B cell (primary cell): Measurements from ENCODE around the gene LTO1. TPM values are rescaled to one million over a fixed set of nuclear protein-coding genes. Genes with fewer than 3 reads are reported as not detected.

ENCODE experiments used
- ATAC-seq: fragments of 200-7000 bp; cut with Tn5 transposase; one replicate; pipeline ENCODE4 v1.10.0; 2021; ENCODE audit warnings: low read depth, mild to moderate bottlenecking, moderate number of reproducible peaks, moderate library complexity
- CTCF ChIA-PET: fragments of 350-600 bp; sonication (Branson Sonifier 250); formaldehyde crosslinking; loops from one replicate; lab custom pipeline; 2021; ENCODE audit warnings: antibody characterized with exemption, inconsistent platforms; lab: Charles Lee
- POLR2A ChIA-PET: fragments of 350-600 bp; sonication (Branson Sonifier 250); formaldehyde crosslinking; loops from one replicate; lab custom pipeline; 2021; ENCODE audit warnings: antibody characterized with exemption; lab: Charles Lee
- DNase-seq: peaks from one replicate; pipeline ENCODE4 v3.0.0; 2013
- H2AFZ ChIP-seq: 2 replicates; pipeline ENCODE4 v1.6.1; 2012; ENCODE audit warnings: mild to moderate bottlenecking, low read depth, low read length; ENCODE audit not compliant: insufficient read depth, poor library complexity, severe bottlenecking
- H3K27ac ChIP-seq, 2 donors: 1 replicate in 1 of 2; 2 replicates in 1 of 2; pipeline ENCODE4 v1.5.1; 2012 to 2013; ENCODE audit warnings: low read length in 2 of 2, mild to moderate bottlenecking in 2 of 2, moderate library complexity in 1 of 2
- H3K27me3 ChIP-seq, 4 experiments: fragments of 200-600 bp in 1 of 4; sonication (generic) in 1 of 4; replicated peaks in 1 of 4; 1 replicate in 2 of 4; 2 replicates in 2 of 4; pipeline versions ENCODE4 v1.6.1 to v1.7.0; 2013 to 2016; ENCODE audit warnings: low read length in 3 of 4, mild to moderate bottlenecking in 2 of 4, mixed read lengths in 1 of 4, moderate library complexity in 1 of 4; ENCODE audit not compliant: insufficient read depth in 4 of 4, control insufficient read depth in 3 of 4; ENCODE audit errors: control extremely low read depth in 1 of 4
- H3K36me3 ChIP-seq, 2 experiments: replicated peaks in 1 of 2; 1 replicate in 1 of 2; 2 replicates in 1 of 2; pipeline versions ENCODE4 v1.6.1 to v1.7.1; 2013; ENCODE audit warnings: low read length in 1 of 2; ENCODE audit not compliant: insufficient read depth in 2 of 2, control insufficient read depth in 1 of 2; ENCODE audit errors: control extremely low read depth in 1 of 2, extremely low read depth in 1 of 2
- H3K4me1 ChIP-seq, 2 donors: fragments of 200-600 bp in 1 of 2; sonication (generic) in 1 of 2; 1 replicate in 1 of 2; 2 replicates in 1 of 2; pipeline versions ENCODE4 v1.5.1 to v1.6.1; 2013 to 2017; ENCODE audit warnings: low read length in 2 of 2; ENCODE audit not compliant: control insufficient read depth in 2 of 2, insufficient read depth in 2 of 2
- H3K4me2 ChIP-seq: replicated peaks from 2 replicates; pipeline ENCODE3; 2012; ENCODE audit warnings: mild to moderate bottlenecking, low read depth, low read length; ENCODE audit not compliant: poor library complexity, severe bottlenecking
- H3K4me3 ChIP-seq, 5 experiments: fragments of 200-600 bp in 1 of 5; sonication (generic) in 1 of 5; 1 replicate in 3 of 5; 2 replicates in 2 of 5; pipeline versions ENCODE4 v1.5.1 to v1.7.0; 2011 to 2016; ENCODE audit warnings: low read length in 4 of 5, mild to moderate bottlenecking in 4 of 5, low read depth in 2 of 5, control low read depth in 1 of 5, moderate library complexity in 1 of 5; ENCODE audit not compliant: insufficient read depth in 1 of 5; ENCODE audit errors: control extremely low read depth in 1 of 5, extremely low read depth in 1 of 5
- H3K79me2 ChIP-seq: fragments of 200-600 bp; sonication (generic); one replicate; pipeline ENCODE4 v1.6.0; 2016; ENCODE audit warnings: low read length; ENCODE audit not compliant: control insufficient read depth, insufficient read depth
- H3K9ac ChIP-seq: fragments of 200-600 bp; sonication (generic); 2 replicates; pipeline ENCODE4 v1.6.1; 2017; ENCODE audit warnings: mild to moderate bottlenecking, low read length, moderate library complexity
- H3K9me3 ChIP-seq, 3 donors: one replicate each; pipeline versions ENCODE4 v1.6.1 to v1.7.1; 2013; ENCODE audit warnings: low read length in 2 of 3; ENCODE audit not compliant: control insufficient read depth in 2 of 3, insufficient read depth in 1 of 3; ENCODE audit errors: control extremely low read depth in 1 of 3
- H4K20me1 ChIP-seq: 2 replicates; pipeline ENCODE4 v1.6.0; 2012; ENCODE audit warnings: mild to moderate bottlenecking, low read length; ENCODE audit not compliant: insufficient read depth, control insufficient read depth, poor library complexity, severe bottlenecking
- H3K27ac Mint-ChIP-seq: one replicate; pipeline ENCODE4 v1.8.0; 2021; ENCODE audit warnings: mixed read lengths
- H3K27me3 Mint-ChIP-seq: one replicate; pipeline ENCODE4 v1.8.0; 2021; ENCODE audit warnings: mixed read lengths
- H3K4me1 Mint-ChIP-seq: one replicate; pipeline ENCODE4 v1.8.0; 2021; ENCODE audit warnings: mixed read lengths
- H3K4me3 Mint-ChIP-seq: one replicate; pipeline ENCODE4 v1.8.0; 2021; ENCODE audit warnings: mixed read lengths
- H3K9me3 Mint-ChIP-seq: one replicate; pipeline ENCODE4 v1.8.0; 2022; ENCODE audit warnings: mixed read lengths; ENCODE audit not compliant: insufficient read depth
- CTCF ChIP-seq: fragments of 200-600 bp; IDR thresholded peaks from one replicate; pipeline ENCODE4 v1.8.0; 2022; ENCODE audit warnings: antibody characterized with exemption, mild to moderate bottlenecking
- EZH2 ChIP-seq: IDR thresholded peaks from 2 replicates; pipeline ENCODE4 v1.6.1; 2012; ENCODE audit warnings: borderline replicate concordance, low read depth, mild to moderate bottlenecking, moderate library complexity, low read length; ENCODE audit not compliant: insufficient read depth, poor library complexity, severe bottlenecking
- WGBS: methylation state at CpG from one replicate; pipeline ENCODE4 v1.1.5; 2013; ENCODE audit warnings: missing lambda C conversion rate; ENCODE audit not compliant: insufficient coverage; 5-methylcytosine and 5-hydroxymethylcytosine counted together
- intact Hi-C: fragments of 100-400 bp; cut with micrococcal nuclease; formaldehyde crosslinking; loops from one replicate; pipeline ENCODE4 v1.10.0; 2022
- polyA plus RNA-seq: library from polyadenylated mRNA; depleted of rRNA; stranded (reverse); fragments of >200 nt; gene quantifications from 2 replicates; pipeline ENCODE4 v1.2.3, GENCODE V29; 2012
- total RNA-seq, 2 donors: library from RNA; stranded (reverse); fragments of 120-200 nt in 1 of 2; gene quantifications; 1 replicate in 1 of 2; 2 replicates in 1 of 2; pipeline versions ENCODE4 v1.2.3 to v1.2.4, GENCODE V29; 2013 to 2022

LTO1 gene
- total and polyA plus RNA-seq, 2 donors (not counting 1 experiment from before 2014, with no cell fraction given), result 44.4 to 68.8 TPM

- Histone ChIP-seq H3K36me3 (peaks cover 0 to 63% of the 10 kb centered on the region in 2 experiments), H3K27me3 (no peaks in the 10 kb centered on the region), H3K9me3 (no peaks in the 10 kb centered on the region), H4K20me1 (peaks cover 18% of the 10 kb centered on the region), H3K4me3 (no peak overlapping the region), H3K27ac (no peak overlapping the region), H2AFZ (no peak overlapping the region), H3K9ac (no peak overlapping the region), H3K4me2 (no peak overlapping the region), H3K4me1 (peaks cover 0 to 3% of the 10 kb centered on the region in 2 donors), H3K79me2 (no peaks in the 10 kb centered on the region)
- DNase-seq (no peak), ATAC-seq (no peak)
- ChIA-PET CTCF (no interaction called here), POLR2A (no interaction called here)
- TF ChIP-seq EZH2 (no peak), CTCF (no peak)
- peaks cover 8% of the 10 kb centered on the region for H3K4me1 Mint-ChIP-seq
- no peak overlapping the region for H3K4me3 Mint-ChIP-seq
- intact Hi-C loops, result no loop called here
- 95% methylated on average over 26 of the region's 33 CpGs for WGBS
- no peaks in the 10 kb centered on the region for H3K9me3 Mint-ChIP-seq
- no peaks in the 10 kb centered on the region for H3K27me3 Mint-ChIP-seq
- no peak overlapping the region for H3K27ac Mint-ChIP-seq
Observed at GRCh38 chr11:69666752-69667536, 8.2 kb downstream of the LTO1 start.

- DNase-seq (no peak), ATAC-seq (no peak)
- H3K4me3 ChIP-seq, result no peak overlapping the region
- Mint-ChIP-seq H3K4me1 (peaks cover 7% of the 10 kb centered on the region), H3K27me3 (no peaks in the 10 kb centered on the region), H3K9me3 (no peaks in the 10 kb centered on the region), H3K4me3 (no peak overlapping the region), H3K27ac (no peak overlapping the region)
- POLR2A ChIA-PET, result no interaction called here
- peaks cover 0 to 3% of the 10 kb centered on the region in 2 donors for H3K4me1 ChIP-seq
- H2AFZ ChIP-seq, result no peak overlapping the region
- H3K27me3 ChIP-seq, result no peaks in the 10 kb centered on the region
- H3K9me3 ChIP-seq, result no peaks in the 10 kb centered on the region
- no peak overlapping the region for H3K9ac ChIP-seq
- intact Hi-C loops, result no loop called here
- WGBS, result 100% methylated on average over 5 of the region's 14 CpGs
- TF ChIP-seq CTCF (no peak), EZH2 (no peak)
- no peak overlapping the region for H3K4me2 ChIP-seq
- H4K20me1 ChIP-seq, result peaks cover 18% of the 10 kb centered on the region
- H3K36me3 ChIP-seq, result peaks cover 0 to 56% of the 10 kb centered on the region in 2 experiments
- CTCF ChIA-PET, result no interaction called here
- no peak overlapping the region for H3K27ac ChIP-seq
- no peaks in the 10 kb centered on the region for H3K79me2 ChIP-seq
Observed at GRCh38 chr11:69666261-69666660, 8.9 kb downstream of the LTO1 start.
